Measurements from ENCODE around the gene CD2.

Gene CD2

DNA sequence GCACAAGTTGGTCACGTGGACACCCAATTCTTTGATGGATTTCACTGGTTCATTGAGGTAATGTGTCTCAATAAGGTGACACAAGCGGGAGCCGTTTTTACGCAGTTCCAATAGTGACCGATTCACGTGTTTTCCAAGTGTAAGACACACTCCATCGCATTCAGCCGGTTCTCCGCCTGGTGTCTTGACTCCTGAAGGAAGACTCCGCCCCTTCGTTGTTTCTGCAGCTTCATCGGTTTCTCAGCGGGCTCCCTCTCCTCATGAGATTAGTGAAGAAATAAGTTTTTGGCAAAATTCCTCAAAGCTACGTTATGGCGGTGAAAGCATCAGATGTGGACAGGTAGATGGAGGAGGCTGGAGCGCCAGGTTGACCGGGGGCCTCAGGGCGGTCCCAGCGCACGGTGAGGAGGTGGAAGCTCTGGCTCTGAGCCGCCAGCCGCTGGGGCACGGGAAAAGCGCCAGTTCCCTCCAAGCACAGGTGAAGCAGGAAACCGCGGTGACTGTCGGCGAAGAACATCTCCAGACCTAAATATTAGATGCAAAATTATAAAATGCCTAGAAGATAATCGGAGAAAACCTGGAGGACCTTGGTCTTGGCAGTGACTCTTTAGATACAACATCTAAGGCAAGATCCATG is 21.0 kb downstream of the CD2 start:
- DNase-seq (ENCODE audit: low read depth), result no peak
- no peak overlapping the region for H3K4me3 ChIP-seq (ENCODE audit: low read depth, low read length)
- no peak for TF ChIP-seq CTCF (IDR thresholded peaks at IDR 0.05; ENCODE audit: insufficient read depth, low read depth, low read length, missing control alignments)

DNA sequence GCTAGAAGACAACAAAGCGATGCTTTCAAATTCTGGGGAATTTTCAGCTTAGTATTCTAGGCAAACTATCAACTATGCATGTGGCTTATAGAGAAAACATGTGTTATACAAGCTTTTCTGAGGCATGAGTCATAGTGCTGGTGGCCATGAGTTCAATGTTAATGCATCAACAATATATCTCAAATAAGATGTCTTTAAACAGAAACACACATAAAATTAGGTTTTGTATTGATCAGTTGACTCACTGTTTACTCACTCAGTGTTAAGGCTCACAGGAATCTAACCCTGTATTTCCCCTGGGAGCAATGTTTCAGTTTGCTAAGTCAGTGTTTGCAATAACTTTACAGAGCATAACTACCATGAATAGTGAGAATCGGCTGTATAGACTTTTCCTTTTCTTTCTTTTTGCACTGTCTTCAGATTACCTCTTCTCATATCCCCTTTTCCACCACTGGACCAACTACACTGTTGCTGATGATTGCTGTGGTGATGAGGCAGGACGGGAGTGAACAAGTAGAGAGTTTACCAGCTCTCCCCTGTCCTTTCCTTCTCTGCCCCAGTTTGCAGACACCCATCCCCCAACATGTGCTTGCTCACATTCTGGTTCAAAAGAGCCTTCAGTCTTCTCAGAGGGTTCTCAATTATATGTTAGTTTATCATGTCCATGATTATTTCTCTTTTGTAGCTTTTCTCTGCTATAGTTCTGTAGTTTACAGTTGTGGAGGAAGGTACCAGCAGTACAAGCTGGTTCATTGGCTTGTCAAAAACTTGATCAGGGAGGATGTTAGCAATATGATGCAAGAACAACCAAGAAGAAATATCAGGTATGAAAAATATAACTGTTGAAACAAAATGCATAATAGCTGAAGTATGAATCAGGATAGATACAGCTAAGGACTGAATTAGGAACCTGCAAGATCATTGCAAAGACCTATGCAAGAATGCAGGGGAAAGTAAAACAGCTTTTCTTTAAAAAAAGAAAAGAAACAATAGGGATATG is 23.9 kb downstream of the CD2 start:
- no peak for TF ChIP-seq CTCF (IDR thresholded peaks at IDR 0.05; ENCODE audit: insufficient read depth, low read depth, low read length, missing control alignments)
- no peak overlapping the region for H3K4me3 ChIP-seq (ENCODE audit: low read depth, low read length)
- DNase-seq (ENCODE audit: low read depth), result peak; percentile 48

DNA sequence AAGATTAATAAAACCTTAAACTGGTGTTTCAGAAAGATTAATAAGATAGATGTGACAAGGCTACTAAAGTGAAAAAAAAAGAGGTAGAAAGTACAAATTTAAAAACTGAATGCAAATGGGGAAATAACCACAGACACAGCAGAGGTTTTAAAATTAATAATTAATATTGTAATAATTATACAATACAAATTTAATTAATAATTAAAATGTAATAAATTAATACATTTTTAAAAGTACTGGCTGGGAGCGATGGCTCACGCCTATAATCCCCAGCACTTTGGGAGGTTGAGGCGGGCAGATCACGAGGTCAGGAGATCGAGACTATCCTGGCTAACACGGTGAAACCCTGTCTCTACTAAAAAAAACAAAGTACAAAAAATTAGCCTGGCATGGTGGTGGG is 26.8 kb downstream of the CD2 start:
- no peak for TF ChIP-seq CTCF (IDR thresholded peaks at IDR 0.05; ENCODE audit: insufficient read depth, low read depth, low read length, missing control alignments)
- H3K4me3 ChIP-seq (ENCODE audit: low read depth, low read length), result no peak overlapping the region
- no peak for DNase-seq (ENCODE audit: low read depth)

DNA sequence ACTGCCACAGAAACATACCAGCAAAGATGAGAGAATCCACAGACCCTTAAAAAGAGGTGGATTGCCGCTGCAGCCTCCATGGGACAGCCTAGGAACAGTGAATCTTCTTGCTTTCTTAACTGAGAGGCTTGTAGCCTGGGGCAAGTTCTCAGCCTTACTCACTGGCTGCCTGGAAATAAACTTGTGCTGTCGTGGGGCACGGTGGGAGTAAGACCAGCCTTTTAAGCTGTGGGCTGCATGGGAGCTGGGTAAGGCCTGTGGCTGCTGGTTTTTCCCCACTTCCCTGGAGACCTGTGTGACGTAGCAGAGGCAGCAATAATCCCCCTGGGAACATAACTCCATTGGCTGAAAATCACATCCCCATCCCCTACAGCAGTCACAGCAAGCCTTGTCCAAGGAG is 30.8 kb downstream of the CD2 start:
- DNase-seq (ENCODE audit: low read depth), result peak; percentile 53
- no peak for TF ChIP-seq CTCF (IDR thresholded peaks at IDR 0.05; ENCODE audit: insufficient read depth, low read depth, low read length, missing control alignments)
- H3K4me3 ChIP-seq (ENCODE audit: low read depth, low read length), result no peak overlapping the region

DNA sequence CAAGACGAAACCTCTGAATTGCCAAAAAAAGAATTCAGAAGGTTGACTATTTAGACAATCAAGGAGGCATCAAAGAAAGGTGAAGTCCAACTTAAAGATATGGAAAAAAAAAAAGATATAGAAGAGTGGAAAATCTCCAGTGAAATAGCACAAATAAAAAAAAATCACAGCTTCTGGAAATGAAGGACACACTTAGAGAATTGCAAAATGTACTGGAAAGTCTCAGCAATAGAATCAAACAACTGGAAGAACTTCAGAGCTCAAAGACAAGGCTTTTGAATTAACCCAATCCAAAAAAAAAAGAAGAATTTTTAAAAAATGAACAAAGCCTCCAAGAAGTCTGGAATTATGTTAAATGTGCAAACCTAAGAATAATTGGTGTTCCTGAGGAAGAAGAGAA is 31.8 kb downstream of the CD2 start:
- DNase-seq (ENCODE audit: low read depth), result no peak
- no peak overlapping the region for H3K4me3 ChIP-seq (ENCODE audit: low read depth, low read length)
- TF ChIP-seq CTCF (IDR thresholded peaks at IDR 0.05; ENCODE audit: insufficient read depth, low read depth, low read length, missing control alignments), result no peak

GRCh38 chr1:116791727-116792126 is 37.5 kb downstream of the CD2 start:
- TF ChIP-seq CTCF (IDR thresholded peaks at IDR 0.05; ENCODE audit: insufficient read depth, low read depth, low read length, missing control alignments), result no peak
- H3K4me3 ChIP-seq (ENCODE audit: low read depth, low read length), result no peak overlapping the region
- no peak for DNase-seq (ENCODE audit: low read depth)

Data from GM12865 (cell line).